Gastrocnemius medialis (tissue), 4 donors: ENCODE data around the gene TMEM238. TPM values are rescaled to one million over a fixed set of nuclear protein-coding genes. Genes with fewer than 3 reads are reported as not detected.

Experiments used
- ATAC-seq, 2 donors: fragments of 150-250 bp; one replicate each; pipeline ENCODE4 v1.9.1; 2016
- DNase-seq, 2 donors: peaks; one replicate each; pipeline ENCODE4 v3.0.0-alpha.2; 2019
- H3K27ac ChIP-seq, 4 donors: fragments of 200-600 bp; sonication (generic); 1 replicate in 1 of 4; 2 replicates in 3 of 4; pipeline ENCODE4 v1.5.1; 2016 to 2018; ENCODE audit warnings: mild to moderate bottlenecking in 2 of 4, moderate library complexity in 1 of 4
- H3K27me3 ChIP-seq, 3 donors: fragments of 200-600 bp; sonication (generic) in 2 of 3; 1 replicate in 1 of 3; 2 replicates in 2 of 3; pipeline versions ENCODE4 v1.5.1 to v1.6.0; 2016 to 2019; ENCODE audit warnings: mild to moderate bottlenecking in 1 of 3, moderate library complexity in 1 of 3
- H3K36me3 ChIP-seq, 2 donors: fragments of 200-600 bp; sonication (generic) in 1 of 2; one replicate each; pipeline ENCODE4 v1.5.1; 2017 to 2018
- H3K4me1 ChIP-seq, 2 donors: fragments of 200-600 bp; sonication (generic) in 1 of 2; one replicate each; pipeline ENCODE4 v1.5.1; 2016 to 2017; ENCODE audit warnings: mild to moderate bottlenecking in 2 of 2
- H3K4me3 ChIP-seq, 4 donors: fragments of 200-600 bp; sonication (generic) in 3 of 4; 1 replicate in 1 of 4; 2 replicates in 3 of 4; pipeline ENCODE4 v1.5.1; 2016 to 2019; ENCODE audit warnings: mild to moderate bottlenecking in 2 of 4
- H3K9me3 ChIP-seq, 3 donors: fragments of 200-600 bp; sonication (generic) in 2 of 3; 1 replicate in 1 of 3; 2 replicates in 2 of 3; pipeline ENCODE4 v1.5.1; 2016 to 2019
- POLR2A ChIP-seq, 2 donors: fragments of 450-650 bp; IDR thresholded peaks; one replicate each; pipeline ENCODE4 v1.6.1; 2017; ENCODE audit warnings: antibody characterized with exemption in 2 of 2, mild to moderate bottlenecking in 2 of 2, moderate library complexity in 2 of 2
- in situ Hi-C, 4 donors: fragments of 200-750 bp; cut with MboI; loops; one replicate each; pipeline versions ENCODE4 v1.15.0 to v1.8.0; 2017; ENCODE audit warnings: low sequenced_read_pairs in 4 of 4
- intact Hi-C: fragments of 100-400 bp; cut with DNase I; formaldehyde crosslinking; loops from one replicate; pipeline ENCODE4 v1.15.1; 2023; ENCODE audit warnings: low total_unique reads
- total RNA-seq, 4 donors: library from RNA; depleted of rRNA; stranded (reverse); fragments of >200 nt; gene quantifications; one replicate each; pipeline versions ENCODE4 v1.1.0 to v1.2.3, GENCODE V29; 2016
- TF ChIP-seq, protein P1 (sequence below), 5 experiments: fragments of 450-650 bp in 3 of 5; fragments of 200-600 bp in 2 of 5; sonication (generic) in 2 of 5; IDR thresholded peaks in 4 of 5; conservative IDR thresholded peaks in 1 of 5; 1 replicate in 4 of 5; 2 replicates in 1 of 5; pipeline ENCODE4 v1.5.1; 2016 to 2019; ENCODE audit warnings: antibody characterized with exemption in 5 of 5, mild to moderate bottlenecking in 3 of 5, moderate library complexity in 3 of 5

TMEM238 gene
- total RNA-seq, 4 donors from 2014 or later, result 1.3 to 4.7 (median 2.1) TPM

DNA sequence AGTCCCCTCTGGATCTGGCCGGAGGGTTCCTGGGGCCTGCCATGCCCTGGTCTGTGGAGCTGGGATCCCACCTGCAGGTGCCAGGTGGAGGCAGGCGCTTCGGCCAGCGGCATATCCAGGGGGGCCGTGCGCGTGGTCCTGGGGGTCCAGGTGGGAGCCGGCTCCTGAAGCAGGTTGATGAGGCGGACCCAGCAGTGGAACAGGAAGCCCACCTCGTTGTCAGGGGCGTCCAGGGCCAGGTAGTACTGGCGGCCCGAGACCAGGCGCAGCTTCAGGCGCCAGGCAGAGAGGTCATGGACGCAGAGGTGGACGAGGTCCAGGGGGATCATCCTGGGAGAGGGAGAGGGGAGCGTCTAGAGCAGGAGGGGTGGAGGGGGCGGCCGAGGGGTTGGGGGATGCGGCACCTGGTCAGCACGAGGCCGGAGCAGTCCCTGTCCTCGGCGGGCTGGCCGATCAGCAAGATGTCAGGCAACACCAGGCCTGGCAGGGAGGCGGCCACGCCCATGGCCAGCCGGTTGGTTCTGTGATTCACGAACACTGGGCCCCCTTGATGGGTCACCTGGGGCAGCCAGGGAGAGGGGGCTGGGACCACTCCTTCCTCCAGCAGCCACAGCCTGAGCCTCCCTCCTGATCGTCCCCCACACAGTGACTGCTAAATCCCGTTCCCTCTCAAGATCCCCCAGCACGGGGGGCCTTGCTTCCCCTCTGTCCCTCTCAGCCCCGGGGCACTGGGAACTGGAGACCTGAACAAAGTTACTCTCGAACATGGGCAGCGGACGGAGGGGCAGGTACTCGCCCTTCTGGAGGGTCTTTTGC, 21.7 kb downstream of the TMEM238 start:
- in situ Hi-C loops, result no loop called here
- intact Hi-C loops, result no loop called here
- no peak for TF ChIP-seq POLR2A (IDR thresholded peaks at IDR 0.05)
- TF ChIP-seq, protein P1, sequence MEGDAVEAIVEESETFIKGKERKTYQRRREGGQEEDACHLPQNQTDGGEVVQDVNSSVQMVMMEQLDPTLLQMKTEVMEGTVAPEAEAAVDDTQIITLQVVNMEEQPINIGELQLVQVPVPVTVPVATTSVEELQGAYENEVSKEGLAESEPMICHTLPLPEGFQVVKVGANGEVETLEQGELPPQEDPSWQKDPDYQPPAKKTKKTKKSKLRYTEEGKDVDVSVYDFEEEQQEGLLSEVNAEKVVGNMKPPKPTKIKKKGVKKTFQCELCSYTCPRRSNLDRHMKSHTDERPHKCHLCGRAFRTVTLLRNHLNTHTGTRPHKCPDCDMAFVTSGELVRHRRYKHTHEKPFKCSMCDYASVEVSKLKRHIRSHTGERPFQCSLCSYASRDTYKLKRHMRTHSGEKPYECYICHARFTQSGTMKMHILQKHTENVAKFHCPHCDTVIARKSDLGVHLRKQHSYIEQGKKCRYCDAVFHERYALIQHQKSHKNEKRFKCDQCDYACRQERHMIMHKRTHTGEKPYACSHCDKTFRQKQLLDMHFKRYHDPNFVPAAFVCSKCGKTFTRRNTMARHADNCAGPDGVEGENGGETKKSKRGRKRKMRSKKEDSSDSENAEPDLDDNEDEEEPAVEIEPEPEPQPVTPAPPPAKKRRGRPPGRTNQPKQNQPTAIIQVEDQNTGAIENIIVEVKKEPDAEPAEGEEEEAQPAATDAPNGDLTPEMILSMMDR (IDR thresholded peaks at IDR 0.05 in 4 of 5, conservative IDR thresholded peaks at IDR 0.05 in 1 of 5), result no peak
- H3K4me3 ChIP-seq, result no peak overlapping the region
- H3K36me3 ChIP-seq, result no peaks in the 10 kb centered on the region
- ATAC-seq (no peak), DNase-seq (no peak)
- H3K9me3 ChIP-seq, result no peaks in the 10 kb centered on the region
- no peak overlapping the region for H3K27ac ChIP-seq
- no peaks in the 10 kb centered on the region for H3K4me1 ChIP-seq
- peaks cover 0 to 2% (median 2%) of the 10 kb centered on the region in 3 donors for H3K27me3 ChIP-seq

GRCh38 chr19:55360902-55361301, 23.2 kb downstream of the TMEM238 start:
- peaks cover 2 to 7% (median 4%) of the 10 kb centered on the region in 3 donors for H3K27me3 ChIP-seq
- no peaks in the 10 kb centered on the region for H3K36me3 ChIP-seq
- no peaks in the 10 kb centered on the region for H3K4me1 ChIP-seq
- intact Hi-C loops (no loop called here), in situ Hi-C loops (no loop called here)
- H3K27ac ChIP-seq, result no peak overlapping the region
- no peak for ATAC-seq
- TF ChIP-seq, protein P1 (IDR thresholded peaks at IDR 0.05 in 4 of 5, conservative IDR thresholded peaks at IDR 0.05 in 1 of 5), result no peak
- no peak for TF ChIP-seq POLR2A (IDR thresholded peaks at IDR 0.05)
- no peak for DNase-seq
- no peak overlapping the region for H3K4me3 ChIP-seq
- H3K9me3 ChIP-seq, result no peaks in the 10 kb centered on the region

GRCh38 chr19:55358943-55359908, 24.9 kb downstream of the TMEM238 start:
- peaks cover 0 to 2% of the 10 kb centered on the region in 2 donors for H3K4me1 ChIP-seq
- no peaks in the 10 kb centered on the region for H3K36me3 ChIP-seq
- TF ChIP-seq, protein P1 (IDR thresholded peaks at IDR 0.05 in 4 of 5, conservative IDR thresholded peaks at IDR 0.05 in 1 of 5), result no peak
- no peak overlapping the region for H3K27ac ChIP-seq
- intact Hi-C loops, result no loop called here
- H3K9me3 ChIP-seq, result no peaks in the 10 kb centered on the region
- in situ Hi-C loops, result no loop called here
- ATAC-seq (no peak), DNase-seq (no peak)
- no peak overlapping the region for H3K4me3 ChIP-seq
- H3K27me3 ChIP-seq, result peaks cover 12 to 24% (median 17%) of the 10 kb centered on the region in 3 donors

DNA sequence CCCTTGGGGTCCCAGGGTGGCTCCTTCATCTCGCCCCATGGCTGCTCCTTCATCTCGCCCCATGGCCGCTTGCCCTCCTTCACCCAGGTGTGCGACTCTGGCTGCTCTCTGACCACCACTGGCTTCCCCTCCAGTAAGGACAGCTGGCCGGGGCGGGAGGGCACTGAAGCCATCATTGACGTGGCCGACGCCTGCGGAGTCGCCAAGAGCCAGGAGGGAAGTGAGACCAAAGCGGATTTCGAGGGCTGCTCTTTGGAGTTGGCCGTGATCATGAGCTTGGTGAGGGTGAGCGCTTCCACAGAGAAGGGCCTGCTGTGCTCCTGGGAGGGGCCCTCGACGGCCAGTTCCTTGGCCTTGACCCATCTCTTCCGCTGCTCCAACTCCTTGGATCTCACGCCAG, 25.6 kb downstream of the TMEM238 start:
- Histone ChIP-seq H3K36me3 (no peaks in the 10 kb centered on the region), H3K27ac (no peak overlapping the region), H3K4me3 (no peak overlapping the region), H3K9me3 (no peaks in the 10 kb centered on the region), H3K4me1 (peaks cover 0 to 10% of the 10 kb centered on the region in 2 donors), H3K27me3 (peaks cover 17 to 31% (median 25%) of the 10 kb centered on the region in 3 donors)
- TF ChIP-seq, protein P1 (IDR thresholded peaks at IDR 0.05 in 4 of 5, conservative IDR thresholded peaks at IDR 0.05 in 1 of 5), result no peak
- no peak for TF ChIP-seq POLR2A (IDR thresholded peaks at IDR 0.05)
- ATAC-seq (no peak), DNase-seq (no peak)
- in situ Hi-C loops, result no loop called here
- intact Hi-C loops, result no loop called here
